GM18517 (cell line): Measurements from ENCODE around the gene SGTB.
A peak's percentile ranks its signal among the peaks of the same experiment; 100 is the strongest.
"Not testable (repeated sequence)": the region's sequence is repeated elsewhere in the genome, so short reads cannot be mapped to it uniquely, and the experiment has no call there.

Experiments
- ATAC-seq: cut with Tn5 transposase; IDR thresholded peaks from one replicate; pipeline ENCODE4 v1.9.1; 2021; ENCODE audit warnings: mild to moderate bottlenecking, moderate library complexity; ENCODE audit not compliant: unreplicated experiment

SGTB gene

DNA sequence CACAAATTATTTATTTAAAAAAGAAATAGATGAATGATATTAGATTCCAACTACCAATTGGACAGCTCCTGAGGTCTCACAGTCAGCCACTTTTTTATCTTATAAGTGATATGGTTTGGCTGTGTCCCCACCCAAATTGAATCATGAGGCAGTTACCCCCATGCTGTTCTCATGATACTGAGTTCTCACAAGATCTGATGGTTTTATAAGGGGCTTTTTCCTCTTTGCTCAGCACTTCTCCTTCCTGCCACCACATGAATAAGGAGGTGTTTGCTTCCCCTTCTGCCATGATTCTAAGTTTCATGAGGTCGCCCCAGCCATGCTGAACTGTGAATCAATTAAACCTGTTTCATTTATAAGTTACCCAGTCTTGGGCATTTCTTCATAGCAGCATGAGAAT, 13.0 kb upstream of the SGTB start:
- no peak for ATAC-seq

DNA sequence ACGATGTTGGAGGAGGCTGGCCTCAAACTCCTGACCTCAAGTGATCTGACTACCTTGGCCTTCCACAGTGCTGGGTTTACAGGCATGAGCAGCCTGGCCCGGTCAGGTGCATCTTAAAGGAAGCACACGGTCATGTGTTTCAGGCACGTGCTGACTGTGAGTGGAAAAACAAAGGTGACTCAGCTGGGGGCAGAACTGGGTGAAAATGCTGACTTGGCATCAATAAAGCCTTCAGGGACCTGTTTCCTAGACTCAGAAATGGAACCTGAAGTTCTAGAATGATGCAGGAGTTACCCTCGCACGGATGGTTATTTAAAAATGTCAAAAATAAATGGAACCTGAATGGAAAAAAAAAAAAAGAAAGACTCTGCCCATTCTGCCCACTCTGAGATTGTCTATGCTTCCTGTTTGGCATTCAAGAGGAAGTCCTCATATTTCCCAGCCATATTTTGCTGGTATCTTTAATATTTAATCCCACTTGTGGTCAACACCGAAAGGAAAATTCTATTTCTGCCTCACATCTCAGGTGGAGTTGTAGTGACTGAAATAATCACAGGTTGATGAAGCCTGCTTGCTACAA, 12.4 kb upstream of the SGTB start:
- not testable (repeated sequence) for ATAC-seq

DNA sequence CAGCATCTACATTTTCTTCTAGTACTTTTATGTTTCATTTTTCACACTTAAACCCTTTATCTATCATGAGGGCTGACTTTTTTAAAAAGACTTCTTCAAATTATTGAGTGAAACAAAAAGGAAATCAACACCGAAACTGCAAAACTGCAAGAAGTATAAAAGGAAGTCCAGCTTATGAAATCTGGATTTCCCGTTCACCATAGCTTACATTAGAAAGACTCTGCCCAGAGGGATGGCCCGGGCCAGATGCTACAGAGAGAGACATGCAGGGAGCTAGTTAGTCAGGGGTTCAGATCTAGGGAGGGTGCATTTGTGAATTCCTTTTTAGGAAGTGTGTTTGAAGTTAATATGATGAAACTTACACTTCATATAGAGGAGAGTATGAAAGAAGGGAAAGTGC, 10.1 kb upstream of the SGTB start:
- ATAC-seq: not testable (repeated sequence)

DNA sequence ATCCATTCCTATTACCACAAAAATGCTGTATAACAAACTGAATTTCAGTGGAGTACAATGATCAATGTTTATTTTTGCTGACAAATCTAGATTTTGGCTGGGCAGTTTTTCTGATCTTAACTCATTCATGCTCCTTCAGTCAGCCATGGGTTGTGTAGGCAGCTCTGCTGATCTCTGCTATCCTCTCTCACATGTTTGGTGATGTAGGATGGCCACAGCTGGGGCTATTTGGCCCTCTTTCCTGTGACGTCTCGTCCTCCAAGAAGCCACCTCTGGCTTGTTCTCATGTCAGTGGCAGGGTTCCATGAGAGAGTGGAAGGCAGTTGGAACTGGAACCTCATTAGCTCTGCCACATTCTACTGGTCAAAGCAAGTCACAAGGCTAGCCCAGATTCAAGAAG, 9.0 kb upstream of the SGTB start:
- ATAC-seq: no peak

DNA sequence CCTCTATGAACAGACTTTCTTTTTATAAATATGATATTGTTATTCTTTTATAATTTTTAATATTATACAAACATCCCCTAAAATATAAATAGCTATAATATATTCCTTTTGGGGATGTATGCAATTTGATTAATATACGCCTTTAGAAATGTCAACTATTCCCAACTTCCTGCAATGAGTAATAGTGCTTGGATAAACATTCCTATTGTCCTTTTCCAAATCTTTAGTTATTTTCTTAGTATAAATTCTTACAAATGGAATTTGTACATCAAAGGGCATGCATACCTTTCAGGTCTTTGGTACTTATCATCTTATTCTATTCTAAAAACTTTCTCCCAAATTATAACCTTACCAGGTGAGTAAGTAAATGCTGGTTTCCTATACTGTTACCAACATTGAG, 6.3 kb upstream of the SGTB start:
- ATAC-seq: no peak

DNA sequence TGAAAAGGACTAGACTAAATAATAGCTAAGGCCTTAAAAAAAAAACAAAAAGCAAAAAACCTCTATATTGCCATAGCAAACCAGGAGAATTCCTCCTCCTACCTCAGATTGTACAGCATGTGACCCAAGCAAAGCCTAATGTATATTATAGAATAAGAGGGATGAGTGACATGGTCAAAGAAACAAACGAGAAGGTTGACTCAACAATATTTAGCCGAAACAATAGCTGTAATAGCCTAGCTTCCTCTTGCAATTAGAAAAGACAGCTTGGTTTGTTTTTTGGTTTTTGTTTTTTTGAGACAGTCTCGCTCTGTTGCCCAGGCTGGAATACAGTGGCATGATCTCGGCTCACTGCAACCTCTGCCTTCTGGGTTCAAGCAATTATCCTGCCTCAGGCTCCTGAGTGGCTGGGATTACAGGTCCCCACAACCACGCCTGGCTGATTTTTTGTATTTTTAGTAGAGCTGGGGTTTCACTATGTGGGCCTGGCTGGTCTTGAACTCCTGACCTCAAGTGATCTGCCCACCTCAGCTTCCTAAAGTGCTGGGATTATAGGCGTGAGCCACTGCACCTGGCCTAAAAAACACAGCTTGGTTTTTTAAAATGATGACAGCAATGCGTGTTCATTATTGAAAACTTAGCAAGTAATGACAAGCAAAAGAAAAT, 5.7 kb upstream of the SGTB start:
- ATAC-seq: no peak

DNA sequence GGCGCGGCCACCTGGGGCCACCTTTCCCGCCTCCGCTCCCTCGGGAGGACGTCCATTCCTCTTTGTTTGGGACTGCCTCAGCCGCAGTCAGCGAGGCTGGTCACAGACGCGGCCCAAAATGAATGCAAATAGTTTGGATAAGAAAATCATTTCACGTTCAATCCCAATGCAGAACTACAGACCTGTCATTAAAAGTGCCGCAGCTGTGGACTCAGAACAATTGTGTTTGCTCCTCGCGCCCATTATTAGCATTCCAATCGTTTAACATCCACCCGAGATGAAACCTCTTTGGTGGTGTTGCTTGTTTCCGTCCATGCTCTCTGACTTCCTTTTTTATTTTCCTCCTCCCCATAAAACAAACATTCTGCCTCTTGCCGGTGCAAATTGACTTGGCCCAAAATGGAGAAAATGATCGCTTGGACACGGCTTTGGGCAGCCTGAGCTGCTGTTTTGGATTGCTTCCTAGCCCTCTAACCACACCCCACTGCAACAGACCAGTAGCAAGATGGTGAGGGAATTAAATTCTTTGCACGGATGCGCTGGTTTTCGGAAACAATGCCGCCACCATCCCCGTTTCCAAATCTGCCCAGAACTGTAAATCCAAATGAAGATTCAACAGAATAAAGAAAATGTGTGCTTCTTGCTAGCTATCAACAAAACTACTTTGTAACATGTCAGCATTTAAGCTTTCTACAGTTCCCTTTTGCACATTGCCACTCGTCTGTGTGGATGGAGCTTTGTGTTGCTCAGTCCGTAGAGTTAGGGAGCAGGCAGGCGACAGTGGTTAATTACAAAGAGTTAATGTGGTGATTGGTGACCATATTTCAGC, 880 bp upstream of the SGTB start:
- ATAC-seq: no peak

DNA sequence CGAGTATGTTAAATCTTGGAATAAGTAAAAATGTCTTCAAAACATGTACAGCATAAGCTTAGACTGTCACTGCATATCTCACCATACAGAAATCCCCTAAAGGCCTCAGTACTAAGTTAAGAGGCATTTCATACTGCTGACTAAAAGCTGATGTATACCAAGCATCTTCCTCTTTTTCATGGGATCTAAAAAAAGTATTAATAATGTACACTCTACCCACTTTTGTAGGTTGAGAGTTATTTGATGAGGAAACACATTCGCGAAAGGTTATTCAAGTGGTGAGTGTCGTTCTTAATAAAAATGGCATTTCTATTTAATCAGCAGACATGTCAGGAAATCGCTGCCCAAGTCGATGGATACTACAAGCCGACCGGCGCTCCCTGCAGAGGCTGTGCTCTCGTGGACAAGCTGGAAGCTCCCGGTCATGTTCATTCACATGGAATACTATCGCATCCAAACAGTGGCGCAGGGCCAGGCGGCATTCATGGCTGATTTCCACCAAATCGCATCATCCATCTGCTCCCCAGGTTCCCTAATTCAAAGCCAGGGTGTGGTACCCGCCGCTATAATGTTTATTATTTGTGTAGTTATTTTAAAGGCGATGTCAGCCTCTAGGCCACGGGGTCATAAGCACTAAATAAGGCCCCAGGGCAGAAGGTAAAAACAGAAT, 724 bp downstream of the SGTB start:
- ATAC-seq: peak; percentile 30

DNA sequence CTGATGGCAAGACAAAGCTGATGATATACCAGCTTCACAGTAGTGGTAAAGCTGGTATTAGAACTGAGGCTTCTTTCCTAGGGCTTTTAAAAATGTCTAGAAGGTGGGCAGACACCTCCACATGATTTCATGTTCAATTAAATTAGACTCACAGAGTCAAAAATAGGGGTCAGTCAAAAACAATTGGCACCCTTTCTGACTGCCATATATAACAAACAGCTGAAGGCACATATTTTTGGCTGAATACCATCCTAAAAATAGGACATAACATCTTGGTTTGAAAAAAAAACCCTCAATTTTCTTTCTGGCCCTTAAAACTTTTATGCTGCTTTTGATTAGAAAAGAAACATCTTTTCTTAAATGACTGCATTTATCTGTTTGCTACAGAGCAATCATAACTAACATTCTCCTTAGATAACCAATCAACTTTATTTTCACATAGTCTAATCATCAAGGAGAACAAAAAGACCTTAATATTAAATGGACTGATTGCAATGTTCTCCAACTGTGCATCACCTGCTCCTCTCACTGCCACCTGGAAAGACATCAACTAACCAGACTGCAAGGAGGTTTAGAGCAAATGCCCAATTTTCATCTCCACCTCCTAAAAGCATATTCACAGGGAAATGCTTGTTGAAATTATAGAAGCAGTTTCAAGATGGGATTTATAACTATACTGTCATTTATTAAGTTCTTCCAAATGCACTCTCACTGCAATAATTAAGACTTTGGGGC, 3.2 kb downstream of the SGTB start:
- no peak for ATAC-seq

DNA sequence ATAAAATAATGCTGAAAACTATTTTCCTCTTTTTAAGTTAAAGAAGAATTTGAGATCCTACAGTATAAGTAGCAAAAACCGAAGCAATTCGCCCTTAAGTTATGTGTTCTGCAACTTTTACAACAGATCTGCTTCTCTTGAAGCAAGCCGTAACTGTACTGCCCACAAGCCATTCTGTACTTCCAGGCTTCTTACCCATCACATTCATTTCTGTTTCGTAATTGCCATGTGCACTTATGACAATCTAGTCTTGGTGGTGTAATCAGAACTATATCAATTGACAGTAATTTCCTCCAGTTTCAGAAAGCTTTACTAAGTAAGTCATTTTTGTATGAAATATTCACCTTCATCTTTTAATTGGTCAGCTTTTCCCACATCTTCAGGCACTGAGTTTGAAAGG, 13.8 kb downstream of the SGTB start:
- no peak for ATAC-seq

DNA sequence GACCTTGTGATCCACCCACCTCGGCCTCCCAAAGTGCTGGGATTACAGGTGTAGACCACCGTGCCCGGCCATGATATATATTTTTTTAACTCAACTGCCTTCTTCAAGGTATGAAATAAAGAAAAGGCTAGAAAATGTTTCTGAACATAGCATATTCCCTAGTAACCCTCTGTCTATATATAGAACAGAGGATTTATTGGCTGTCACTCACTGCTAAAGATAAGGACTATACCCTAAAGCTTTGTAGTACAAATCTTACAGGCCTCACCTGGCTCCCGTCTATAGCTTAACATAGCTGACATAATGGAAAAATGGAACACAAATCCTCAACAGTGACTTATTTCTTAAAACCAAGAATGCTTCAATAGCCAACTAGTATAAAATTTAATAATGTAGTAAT, 14.2 kb downstream of the SGTB start:
- ATAC-seq: no peak

DNA sequence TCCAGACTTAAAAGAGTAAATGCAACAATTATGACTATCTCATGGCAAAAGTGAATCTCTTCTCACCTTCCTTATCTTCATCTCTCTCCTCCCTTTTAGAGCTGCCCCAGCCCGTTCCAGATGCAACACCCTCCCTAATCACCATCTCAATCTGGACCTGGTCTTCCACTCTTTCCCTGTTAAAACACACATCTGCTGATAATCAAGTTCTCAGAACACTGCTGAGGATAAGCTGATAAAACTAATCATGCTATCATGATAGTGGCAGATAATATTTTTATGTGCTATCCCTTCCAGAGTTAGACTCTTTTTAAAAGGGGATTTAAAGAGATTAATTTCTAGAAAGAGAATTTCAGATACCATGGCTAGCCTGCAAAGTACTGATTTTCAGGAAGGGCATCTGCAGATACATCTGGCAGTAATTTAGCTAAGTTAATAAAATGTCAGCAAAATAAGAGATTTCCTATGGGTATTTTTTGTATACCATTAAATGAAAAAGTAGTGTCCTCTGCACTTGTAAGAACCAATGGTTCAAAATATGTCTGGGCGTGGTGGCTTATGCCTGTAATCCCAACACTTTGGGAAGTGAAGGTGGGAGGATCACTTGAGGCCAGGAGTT, 17.2 kb downstream of the SGTB start:
- ATAC-seq: no peak

DNA sequence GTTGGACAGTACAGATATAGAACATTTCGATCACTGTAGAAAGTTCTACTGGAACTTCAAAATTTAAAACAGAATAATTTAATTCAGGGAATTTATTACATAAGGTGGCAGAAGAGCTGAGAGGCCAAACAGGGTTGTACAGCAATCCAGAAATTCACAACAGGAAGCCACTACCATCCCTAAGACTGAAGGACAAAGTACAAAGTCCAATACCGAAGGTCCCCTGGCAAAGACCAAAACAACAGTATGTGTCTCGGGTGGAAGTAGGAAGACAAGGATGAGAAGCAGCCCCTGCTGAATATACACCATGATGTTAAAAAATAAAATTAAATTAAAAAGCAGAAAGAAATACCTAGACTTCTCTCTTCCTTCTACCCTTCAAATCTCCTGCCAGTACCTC, 19.9 kb downstream of the SGTB start:
- ATAC-seq: no peak

DNA sequence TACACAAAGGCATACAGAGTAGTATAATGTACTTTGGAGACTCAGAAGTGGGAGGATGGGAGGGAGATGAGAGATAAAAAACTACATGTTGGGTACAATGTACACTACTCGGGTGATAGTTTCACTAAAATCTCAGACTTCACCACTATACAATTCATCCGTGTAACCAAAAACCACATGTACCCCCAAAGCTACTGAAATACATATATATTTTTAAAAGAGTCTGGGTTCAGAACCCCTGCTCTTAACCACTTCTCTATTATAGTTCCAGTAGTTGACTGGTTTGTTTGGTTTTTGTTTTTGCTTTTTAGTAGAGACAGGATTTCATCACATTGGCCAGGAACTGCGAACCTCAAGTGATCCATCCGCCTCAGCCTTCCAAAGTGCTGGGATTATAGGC, 22.6 kb downstream of the SGTB start:
- ATAC-seq: no peak

DNA sequence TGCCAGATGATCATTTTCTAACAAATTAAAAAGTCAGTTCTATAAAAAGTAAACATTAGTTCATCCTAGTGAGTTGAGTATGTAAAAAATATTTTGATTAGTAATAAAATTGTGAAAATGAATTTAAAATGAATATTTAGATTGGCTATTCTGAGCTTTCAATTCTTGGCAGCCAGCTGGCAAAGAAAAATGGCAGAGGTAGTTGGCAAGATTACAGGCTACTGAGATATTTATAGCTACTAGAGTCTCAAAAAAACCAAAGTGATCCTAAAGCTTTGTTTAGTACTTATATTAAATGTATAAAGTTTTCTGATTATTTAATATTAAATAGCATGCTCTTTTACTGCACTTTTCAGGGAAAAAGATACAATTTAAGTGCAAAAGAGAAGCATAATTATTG, 25.0 kb downstream of the SGTB start:
- no peak for ATAC-seq

DNA sequence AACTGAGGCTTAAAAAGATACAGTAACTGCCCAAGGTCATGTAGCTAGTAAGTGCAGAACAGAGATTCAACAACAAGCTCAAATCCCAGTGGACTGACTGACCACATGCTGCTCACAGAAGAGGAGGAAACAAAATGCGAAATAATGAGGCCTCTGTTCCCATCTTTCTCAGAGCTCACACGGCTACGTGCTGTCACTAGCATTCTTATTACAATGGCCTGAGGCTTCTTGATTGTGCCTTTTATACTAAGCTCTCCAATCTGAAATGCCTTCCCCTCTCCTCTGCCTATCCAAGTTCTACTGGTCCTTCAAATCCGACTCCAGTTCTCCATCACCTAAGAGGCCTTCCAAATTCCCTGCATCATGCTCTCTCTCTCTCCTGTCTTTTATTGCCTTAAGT, 26.0 kb downstream of the SGTB start:
- ATAC-seq: no peak

DNA sequence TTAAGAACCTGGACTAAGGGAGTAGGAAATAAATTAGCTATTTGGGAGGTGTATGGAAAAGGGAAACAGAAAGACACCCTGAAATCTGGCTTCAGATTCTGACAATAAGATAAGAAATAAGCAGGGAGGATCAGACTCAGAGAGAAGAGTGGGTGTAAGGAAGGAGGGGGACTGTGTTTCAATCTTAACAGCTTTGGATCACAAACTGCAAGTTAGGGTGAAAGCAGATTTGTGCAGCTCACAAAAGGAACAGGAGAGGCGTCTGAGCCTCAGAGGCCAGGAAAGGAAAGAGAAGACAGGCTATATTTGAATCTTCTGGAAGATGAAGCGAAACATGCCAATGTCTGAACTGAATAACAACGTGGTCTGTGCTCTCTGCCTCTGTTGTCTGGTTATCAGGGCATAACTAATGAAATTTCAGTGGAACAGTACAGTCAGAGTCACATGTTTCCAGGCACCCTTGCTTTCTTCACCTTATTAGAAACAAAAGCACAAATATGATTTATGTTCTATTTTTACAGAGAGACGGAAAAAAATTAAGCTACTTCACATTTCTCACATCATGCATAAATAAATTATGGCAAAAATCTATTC, 26.6 kb downstream of the SGTB start:
- no peak for ATAC-seq

DNA sequence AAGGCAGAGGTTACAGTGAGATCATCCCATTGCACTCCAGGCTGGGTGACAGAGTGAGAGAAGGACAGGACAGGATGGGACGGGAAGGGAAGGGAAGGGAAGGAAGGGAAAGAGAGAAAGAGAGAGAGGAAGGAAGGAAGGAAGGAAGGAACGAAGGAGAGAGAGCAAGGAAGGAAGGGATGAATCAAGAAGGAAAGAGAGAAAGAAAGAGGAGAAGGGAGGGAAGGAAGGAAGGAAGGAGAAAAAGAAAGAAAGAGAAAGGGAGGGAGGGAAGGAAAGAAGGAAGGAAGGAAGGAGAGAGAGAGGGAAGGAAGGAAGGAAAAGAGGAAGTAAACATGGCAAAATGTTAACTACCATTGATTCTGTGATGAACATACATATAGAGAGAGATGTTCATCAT, 28.8 kb downstream of the SGTB start:
- ATAC-seq: no peak

DNA sequence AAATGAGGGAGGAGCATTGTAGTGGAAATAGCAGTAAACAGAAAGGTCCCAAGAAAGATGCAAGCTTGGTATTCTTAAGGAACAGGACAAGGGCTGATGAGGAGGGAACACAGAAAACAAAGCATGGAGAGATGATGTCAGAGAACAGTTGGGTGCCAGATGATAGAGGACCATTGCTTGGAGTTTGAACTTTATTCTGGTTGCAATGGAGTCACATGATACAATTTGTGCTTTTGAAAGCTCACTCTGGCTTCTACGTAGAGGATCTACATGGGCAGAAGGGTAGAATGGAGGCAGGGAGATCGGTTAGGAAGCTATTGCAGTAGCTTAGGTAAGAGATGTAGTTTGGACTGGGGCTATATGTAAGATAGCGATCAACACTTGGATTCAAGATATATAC, 39.8 kb downstream of the SGTB start:
- no peak for ATAC-seq

DNA sequence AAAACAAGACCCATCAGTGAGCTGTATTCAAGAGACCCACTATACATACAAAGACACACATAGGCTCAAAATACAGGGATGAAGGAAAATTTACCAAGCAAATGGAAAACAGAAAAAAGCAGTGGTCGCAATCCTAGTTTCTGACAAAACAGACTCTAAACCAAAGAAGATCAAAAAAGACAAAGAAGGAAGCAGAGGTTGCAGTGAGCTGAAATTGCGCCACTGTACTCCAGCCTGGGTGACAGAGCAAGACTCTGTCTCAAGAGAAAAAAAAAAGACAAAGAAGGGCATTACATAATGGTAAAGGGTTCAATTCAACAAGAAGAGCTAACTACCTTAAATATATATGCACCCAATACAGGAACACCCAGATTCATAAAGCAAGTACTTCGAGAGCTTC, 45.9 kb downstream of the SGTB start:
- not testable (repeated sequence) for ATAC-seq
